IMR-90 (cell line): ENCODE data around the gene LEF1.

ENCODE experiments used
- BHLHE40 ChIP-seq: fragments of 150-350 bp; IDR thresholded peaks from 2 replicates; pipeline ENCODE4 v1.6.1; 2016; ENCODE audit warnings: mild to moderate bottlenecking, low read depth, low read length
- CEBPB ChIP-seq: IDR thresholded peaks from 2 replicates; pipeline ENCODE4 v1.6.1; 2012; ENCODE audit warnings: low read depth, low read length, improper control_type of control experiment
- CTCF ChIP-seq: conservative IDR thresholded peaks from 2 replicates; pipeline ENCODE4 v1.5.1; 2012; ENCODE audit warnings: mild to moderate bottlenecking, low read depth, low read length, improper control_type of control experiment
- MAFK ChIP-seq: IDR thresholded peaks from 2 replicates; pipeline ENCODE4 v1.6.1; 2012; ENCODE audit warnings: low read depth, low read length, improper control_type of control experiment
- MAZ ChIP-seq: IDR thresholded peaks from 2 replicates; pipeline ENCODE4 v1.6.1; 2012; ENCODE audit warnings: low read depth, mild to moderate bottlenecking, low read length, improper control_type of control experiment, moderate library complexity, borderline replicate concordance
- MXI1 ChIP-seq: IDR thresholded peaks from 2 replicates; pipeline ENCODE4 v1.6.1; 2012; ENCODE audit warnings: low read depth, mild to moderate bottlenecking, low read length, moderate library complexity, borderline replicate concordance
- POLR2A ChIP-seq: IDR thresholded peaks from 2 replicates; pipeline ENCODE4 v1.6.1; 2012; ENCODE audit warnings: mild to moderate bottlenecking, low read depth, low read length
- RAD21 ChIP-seq: IDR thresholded peaks from 2 replicates; pipeline ENCODE4 v1.6.1; 2012; ENCODE audit warnings: low read length, improper control_type of control experiment
- RCOR1 ChIP-seq: IDR thresholded peaks from 2 replicates; pipeline ENCODE4 v1.6.1; 2012; ENCODE audit warnings: mild to moderate bottlenecking, low read length, improper control_type of control experiment; ENCODE audit not compliant: insufficient replicate concordance
- RFX5 ChIP-seq: IDR thresholded peaks from 2 replicates; pipeline ENCODE4 v1.8.0; 2012; ENCODE audit warnings: low read depth, mild to moderate bottlenecking, low read length, moderate library complexity
- SMC3 ChIP-seq: fragments of 150-350 bp; IDR thresholded peaks from 2 replicates; pipeline ENCODE4 v1.6.1; 2016; ENCODE audit warnings: low read depth, mild to moderate bottlenecking, antibody characterized with exemption, low read length, moderate library complexity
- TF ChIP-seq, protein P1 (sequence below): fragments of 150-350 bp; IDR thresholded peaks from 2 replicates; pipeline ENCODE4 v1.6.1; 2016; ENCODE audit warnings: low read depth, mild to moderate bottlenecking, low read length, moderate library complexity, borderline replicate concordance

GRCh38 chr4:108087293-108087967 is 81.3 kb downstream of the LEF1 start:
- no peak for TF ChIP-seq RAD21
- TF ChIP-seq MAFK = no peak
- no peak for TF ChIP-seq CTCF
- TF ChIP-seq RFX5 = no peak
- TF ChIP-seq CEBPB = no peak
- no peak for TF ChIP-seq POLR2A
- TF ChIP-seq, protein P1, sequence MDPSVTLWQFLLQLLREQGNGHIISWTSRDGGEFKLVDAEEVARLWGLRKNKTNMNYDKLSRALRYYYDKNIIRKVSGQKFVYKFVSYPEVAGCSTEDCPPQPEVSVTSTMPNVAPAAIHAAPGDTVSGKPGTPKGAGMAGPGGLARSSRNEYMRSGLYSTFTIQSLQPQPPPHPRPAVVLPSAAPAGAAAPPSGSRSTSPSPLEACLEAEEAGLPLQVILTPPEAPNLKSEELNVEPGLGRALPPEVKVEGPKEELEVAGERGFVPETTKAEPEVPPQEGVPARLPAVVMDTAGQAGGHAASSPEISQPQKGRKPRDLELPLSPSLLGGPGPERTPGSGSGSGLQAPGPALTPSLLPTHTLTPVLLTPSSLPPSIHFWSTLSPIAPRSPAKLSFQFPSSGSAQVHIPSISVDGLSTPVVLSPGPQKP = no peak
- TF ChIP-seq MXI1 = no peak
- TF ChIP-seq BHLHE40 = no peak
- TF ChIP-seq SMC3 = no peak
- TF ChIP-seq MAZ = no peak
- no peak for TF ChIP-seq RCOR1
